Suppressor macrophage treated with lipopolysaccharide for 4 hours (primary cell): Measurements from ENCODE around the gene KDM4B.
"Not testable (repeated sequence)": the region's sequence is repeated elsewhere in the genome, so short reads cannot be mapped to it uniquely, and the experiment has no call there.

Experiments
- DNase-seq: peaks from one replicate; pipeline ENCODE4 v3.0.0-alpha.2; 2020

The KDM4B gene

DNA sequence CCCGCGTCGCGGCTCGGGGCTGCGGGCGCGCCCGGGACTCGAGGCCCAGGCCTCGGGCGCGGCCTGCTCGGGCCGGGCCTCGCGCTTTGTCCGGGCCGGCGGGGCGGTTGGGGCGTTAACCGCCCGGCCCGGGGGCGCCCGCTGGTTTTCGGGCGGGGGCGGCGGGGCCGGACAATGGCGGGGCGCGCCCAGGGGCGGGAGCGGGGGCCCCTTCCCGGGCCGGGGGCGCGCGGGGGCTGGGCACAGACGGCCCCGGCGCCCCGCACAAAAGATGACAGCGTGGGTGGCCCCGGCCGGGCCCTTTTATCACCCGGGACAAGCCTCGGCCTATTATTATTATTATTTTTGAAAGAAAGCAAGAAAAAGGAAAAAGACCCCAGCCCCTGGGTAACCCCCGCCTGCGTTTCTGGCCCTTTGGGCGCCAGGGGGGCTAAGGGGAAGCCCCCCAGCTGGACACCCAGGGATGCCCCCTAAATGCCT is 419 bp downstream of the KDM4B start:
- no peak for DNase-seq

- DNase-seq, result peak; percentile 77
These were observed 1.0 kb downstream of the KDM4B start for GRCh38 chr19:4969772-4970531.

- DNase-seq, result no peak
These were observed 1.9 kb downstream of the KDM4B start for GRCh38 chr19:4970558-4971423.

GRCh38 chr19:4971424-4971793 is 2.5 kb downstream of the KDM4B start:
- DNase-seq, result no peak

DNA sequence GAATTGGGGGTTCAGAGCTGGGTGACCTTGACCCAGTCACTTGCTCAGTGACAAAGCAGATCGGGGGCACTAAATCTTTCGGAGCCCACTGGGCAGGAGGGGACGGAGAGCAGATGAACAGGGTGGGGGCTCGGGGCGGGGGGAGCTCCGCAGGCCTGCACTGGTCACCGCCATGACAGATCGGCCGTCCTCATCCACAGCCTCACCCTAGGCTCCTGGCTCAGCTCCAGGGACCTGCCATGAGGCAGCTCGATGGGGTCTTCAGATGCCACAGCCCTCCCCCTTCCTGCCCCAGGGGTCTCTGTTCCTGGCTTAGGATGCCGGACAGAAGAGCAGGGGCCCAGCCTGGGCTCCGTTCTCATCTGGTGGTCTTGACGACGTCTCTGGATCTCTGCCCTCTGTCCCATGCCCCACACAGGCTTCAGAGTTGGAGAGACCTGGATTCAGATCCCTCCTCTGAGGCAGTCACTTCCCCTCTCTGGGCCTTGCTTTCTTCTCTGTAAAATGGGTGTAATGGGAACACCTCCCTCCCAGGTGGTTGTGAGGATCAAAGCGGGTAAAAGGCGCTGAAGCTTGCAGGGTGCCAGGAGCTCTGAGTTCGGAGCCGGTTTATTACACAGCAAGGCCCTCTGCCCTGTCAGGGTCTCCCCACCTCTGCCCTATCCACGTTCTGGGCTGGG is 3.0 kb downstream of the KDM4B start:
- DNase-seq, result no peak

DNA sequence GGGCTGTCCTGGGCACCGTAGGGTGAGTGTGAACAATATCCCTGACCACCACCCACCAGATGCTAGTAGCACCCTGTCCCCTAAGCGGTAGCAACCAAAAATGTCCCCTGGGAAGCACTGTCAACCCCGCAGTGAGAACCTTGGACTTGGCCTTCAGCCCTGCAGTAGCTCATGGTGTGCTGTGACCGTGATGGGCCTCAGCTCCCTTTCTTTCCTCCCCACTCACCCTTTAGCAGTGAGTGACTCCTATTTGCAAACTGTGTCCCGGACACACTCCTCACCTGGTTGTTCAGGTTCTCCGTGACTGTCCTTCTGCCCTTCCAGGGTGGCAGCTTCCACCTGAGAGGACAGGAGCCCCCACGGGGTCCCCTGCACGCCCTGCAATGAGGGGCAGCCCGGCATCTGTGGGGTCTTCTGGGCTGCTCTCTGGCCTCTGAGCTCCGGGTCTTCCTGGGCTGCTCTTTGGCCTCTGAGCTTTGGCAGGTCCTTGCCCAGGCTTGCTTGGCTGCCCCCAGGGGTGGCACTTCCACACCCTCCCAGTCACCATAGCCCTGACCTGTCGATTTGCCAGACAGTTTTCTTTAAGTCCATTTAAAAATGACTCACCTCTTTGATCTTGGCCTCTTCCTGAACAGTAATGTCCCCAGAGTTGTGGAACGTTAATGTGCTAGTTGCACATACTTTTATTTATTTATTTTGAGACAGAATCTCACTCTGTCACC is 3.8 kb downstream of the KDM4B start:
- DNase-seq, result no peak

- DNase-seq, result peak; percentile 59
These were observed 6.1 kb downstream of the KDM4B start for GRCh38 chr19:4974880-4975469.

GRCh38 chr19:4975601-4976000 is 6.7 kb downstream of the KDM4B start:
- DNase-seq, result not testable (repeated sequence)

GRCh38 chr19:4976401-4977298 is 7.7 kb downstream of the KDM4B start:
- DNase-seq, result peak; percentile 96

DNA sequence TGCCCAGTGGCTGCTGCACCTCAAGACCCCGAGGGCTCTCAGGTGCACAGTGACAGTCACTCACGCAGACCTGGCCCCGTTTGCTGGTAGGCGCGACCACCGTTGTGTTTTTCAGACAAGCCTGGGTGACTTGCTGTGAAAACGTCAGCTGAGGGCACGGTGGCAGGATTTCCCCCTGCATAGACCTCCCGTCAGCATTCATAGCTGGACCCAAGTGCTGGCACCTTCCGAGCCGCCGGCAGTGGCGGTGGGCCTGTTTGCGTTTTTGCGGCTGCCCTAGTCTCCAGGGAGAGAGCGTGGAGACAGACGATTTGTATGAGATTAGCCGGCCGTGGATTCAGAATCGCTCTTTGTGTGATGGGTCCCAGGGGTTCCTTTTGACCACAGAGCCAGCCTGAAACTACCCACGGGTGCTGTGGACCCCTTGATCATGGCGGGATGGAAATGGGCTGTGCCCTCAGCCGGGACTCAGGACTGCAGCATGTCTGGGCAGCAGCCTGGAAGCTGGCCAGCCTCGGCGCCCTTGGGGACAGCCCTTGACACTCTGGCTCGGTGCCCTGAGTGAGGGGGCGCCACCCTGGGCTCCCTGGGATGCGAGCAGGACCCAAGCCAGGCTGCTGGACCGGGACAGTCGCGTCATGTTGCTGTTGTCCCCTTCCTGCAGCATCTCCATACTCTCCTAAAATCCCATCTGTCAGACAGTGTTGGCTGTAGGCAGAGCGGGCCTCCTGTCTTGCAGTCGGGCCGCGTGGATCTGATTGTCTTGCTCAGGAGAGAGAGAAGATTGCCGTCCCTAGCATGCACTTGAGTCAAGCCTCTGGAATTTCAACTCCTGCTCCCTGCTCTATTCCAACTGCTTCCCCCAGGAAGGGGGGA is 8.6 kb downstream of the KDM4B start:
- no peak for DNase-seq

- DNase-seq, result peak; percentile 48
These were observed 10.4 kb downstream of the KDM4B start for GRCh38 chr19:4979211-4979807.

DNA sequence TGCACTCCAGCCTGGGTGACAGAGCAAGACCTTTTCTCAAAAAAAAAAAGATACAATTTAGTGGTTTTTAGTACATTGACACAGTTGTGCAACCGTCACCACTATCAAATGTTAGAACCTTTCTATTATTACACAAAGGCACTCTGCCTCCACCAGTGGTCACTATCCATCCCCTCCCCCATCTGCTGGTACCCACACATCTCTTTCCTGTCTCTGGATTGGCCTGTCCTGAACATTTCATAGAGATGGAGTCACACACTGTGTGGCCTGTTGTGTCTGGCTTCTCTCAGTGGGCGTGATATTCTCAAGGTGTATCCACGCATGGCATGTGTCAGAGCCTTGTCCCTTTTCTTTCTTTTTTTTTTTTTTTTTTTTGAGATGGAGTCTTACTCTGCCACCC is 11.2 kb downstream of the KDM4B start:
- no peak for DNase-seq

DNA sequence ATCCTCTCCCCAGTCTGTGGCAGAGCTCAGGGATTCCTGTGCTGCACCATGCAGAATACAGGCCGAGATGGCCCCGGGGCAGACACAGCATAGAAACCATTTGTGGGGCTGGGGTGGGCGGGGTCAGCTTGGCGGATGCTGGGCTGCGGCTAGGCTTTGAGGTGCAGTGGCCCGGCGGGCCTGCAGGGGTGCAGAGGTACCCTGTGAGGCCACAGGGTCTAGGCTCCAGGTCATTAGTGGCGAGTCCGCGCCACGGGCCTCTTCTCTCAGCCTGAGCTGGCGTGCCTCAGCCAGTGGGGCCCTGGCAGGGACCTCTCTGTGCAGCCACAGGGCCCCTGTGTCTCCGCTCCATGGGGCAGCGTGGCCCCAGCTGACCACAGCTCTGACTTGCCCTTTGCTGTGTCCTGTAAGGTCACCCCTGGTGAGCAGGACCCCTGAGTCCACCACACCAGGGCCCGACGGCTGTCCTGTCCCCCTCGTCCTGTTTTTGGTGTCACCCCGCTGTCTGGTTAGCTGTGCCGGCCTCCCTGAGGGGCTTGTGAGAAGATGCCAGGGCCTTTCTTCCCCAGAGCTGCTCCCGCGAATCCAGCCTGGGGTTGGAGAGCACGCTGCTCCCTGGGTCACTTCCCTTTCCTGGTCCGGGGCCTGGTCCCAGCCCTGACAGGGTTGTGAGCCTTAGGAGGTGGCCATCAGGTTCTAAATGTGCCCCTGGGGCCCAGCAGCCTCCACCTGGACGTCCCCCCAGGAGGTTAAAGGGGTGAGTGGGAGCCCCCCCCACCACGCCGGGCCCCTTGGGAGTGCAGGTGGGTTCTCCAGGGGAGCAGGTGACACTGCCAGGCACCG is 12.1 kb downstream of the KDM4B start:
- DNase-seq, result no peak

- DNase-seq, result no peak
These were observed 12.7 kb downstream of the KDM4B start for GRCh38 chr19:4981681-4981958.

DNA sequence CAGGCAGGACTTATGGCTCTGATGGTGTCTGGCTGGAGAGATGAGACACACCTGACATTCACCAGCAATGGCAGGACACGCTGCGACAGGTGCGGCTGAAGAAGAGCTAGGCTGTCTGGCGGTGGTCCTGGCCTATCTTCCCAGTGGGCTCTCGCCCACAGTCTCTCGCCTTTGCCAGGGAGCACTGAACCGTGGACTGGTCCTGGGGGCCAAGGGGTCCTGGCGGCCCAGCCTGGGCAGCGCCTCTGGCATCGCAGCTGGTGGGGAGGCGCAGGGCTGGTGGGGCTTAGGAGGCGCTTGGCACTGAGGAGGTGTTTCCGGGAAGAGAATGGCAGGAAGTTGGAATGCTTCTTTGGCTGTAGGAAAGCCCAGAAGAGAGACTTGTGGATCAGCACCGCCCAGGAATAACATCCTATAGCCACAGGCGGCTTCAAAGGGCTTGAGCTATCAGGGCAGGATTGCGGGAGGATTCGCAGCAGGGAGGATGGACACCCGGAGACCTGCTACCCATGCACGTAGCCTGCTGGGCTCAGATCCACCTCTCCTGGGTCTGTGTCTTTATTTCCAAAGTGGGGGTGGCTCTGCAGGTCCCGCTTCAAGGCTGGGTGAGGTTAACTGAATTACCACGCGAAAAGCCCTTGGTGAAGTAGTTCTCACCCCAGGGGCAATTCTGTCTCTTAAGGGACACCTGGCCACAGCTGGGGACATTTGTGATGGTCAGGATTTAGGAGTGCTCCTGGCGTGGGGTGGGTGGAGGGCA is 14.6 kb downstream of the KDM4B start:
- DNase-seq, result no peak

DNA sequence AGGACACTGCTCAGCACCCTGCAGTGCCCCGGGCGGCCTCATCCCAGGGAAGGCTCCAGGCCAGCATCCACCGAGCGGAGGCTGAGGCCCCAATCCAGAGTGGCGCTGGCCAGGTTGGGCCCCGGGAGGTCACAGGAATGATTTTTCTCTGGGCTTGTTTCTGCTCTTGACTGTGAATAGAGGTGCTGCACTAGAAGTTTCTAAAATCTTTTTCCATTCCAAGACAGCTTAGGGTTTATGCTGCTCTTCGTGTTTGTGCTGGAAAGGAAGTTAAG is 15.1 kb downstream of the KDM4B start:
- DNase-seq, result no peak

DNA sequence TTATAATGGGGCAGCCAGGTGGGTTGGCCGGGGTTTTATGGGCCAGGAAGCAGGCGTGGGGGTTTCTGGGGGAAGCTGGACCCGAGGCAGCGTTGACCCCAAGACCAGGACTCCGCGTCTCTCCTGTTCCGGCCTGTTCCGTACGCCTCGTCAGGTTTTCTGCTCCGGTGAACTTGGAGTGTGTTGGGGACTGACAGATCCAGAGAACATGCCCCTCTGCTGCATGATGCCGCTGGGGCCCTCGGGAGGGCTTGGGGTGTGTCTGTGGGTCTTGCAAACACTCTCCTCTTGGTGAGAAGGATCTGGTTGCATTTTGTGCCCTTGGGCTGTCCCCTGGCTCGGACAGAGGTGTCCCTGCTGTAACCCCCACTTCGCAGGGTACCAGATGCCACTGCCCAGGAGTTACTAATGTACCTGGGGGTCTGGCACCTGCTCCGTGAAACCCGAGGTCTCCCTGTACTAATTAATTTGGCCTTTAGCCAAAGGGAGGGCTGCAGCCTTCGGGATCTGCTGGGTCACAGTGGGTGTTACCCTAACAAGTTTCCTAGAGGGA is 15.6 kb downstream of the KDM4B start:
- DNase-seq, result no peak

DNA sequence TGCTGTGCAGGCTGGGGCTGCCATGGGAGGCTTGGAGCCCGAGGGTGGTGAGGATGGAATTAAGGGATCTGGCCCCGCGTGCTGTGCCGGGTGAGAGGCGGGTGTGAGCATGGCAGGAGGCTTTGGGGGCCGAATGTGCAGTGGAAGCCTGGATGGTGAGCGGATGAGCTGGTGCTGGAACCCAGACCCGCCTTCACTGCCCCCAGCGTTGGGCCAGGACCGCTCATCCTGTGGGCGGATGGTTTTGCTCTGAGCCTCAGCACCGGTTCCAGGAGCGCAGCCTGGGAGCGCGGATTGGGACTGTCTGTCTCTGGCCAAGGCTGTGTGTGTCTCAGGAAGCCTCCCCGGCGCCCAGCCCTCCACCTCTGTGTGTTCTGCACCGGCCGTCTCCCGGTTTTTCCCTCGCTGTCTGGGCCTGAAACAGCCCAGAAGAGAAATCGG is 16.7 kb downstream of the KDM4B start:
- DNase-seq, result no peak
